Keratinocyte (primary cell): ENCODE data around the gene HLA-C. TPM values are rescaled to one million over a fixed set of nuclear protein-coding genes. Genes with fewer than 3 reads are reported as not detected.

Experiments
- DNase-seq: peaks from one replicate; pipeline ENCODE4 v3.0.0-alpha.2; 2011; ENCODE audit warnings: low read depth, missing footprints, low spot score
- FAIRE-seq: peaks from 2 replicates; lab custom pipeline; 2011; peaks lifted over from hg19 to GRCh38; lab: Jason Lieb, UNC
- H2AFZ ChIP-seq: 2 replicates; pipeline ENCODE4 v1.6.0; 2012; ENCODE audit warnings: low read length, control low read depth, inconsistent platforms; ENCODE audit not compliant: control insufficient read depth
- H3K27ac ChIP-seq: 2 replicates; pipeline ENCODE4 v1.5.1; 2011; ENCODE audit warnings: low read length; ENCODE audit not compliant: control insufficient read depth, insufficient read depth
- H3K27me3 ChIP-seq: 3 replicates; pipeline ENCODE4 v1.6.0; 2011; ENCODE audit warnings: low read length; ENCODE audit not compliant: control insufficient read depth, insufficient read depth; ENCODE audit errors: extremely low read depth
- H3K36me3 ChIP-seq, 2 experiments: 2 replicates in 1 of 2; 3 replicates in 1 of 2; pipeline ENCODE4 v1.5.1; 2011; ENCODE audit warnings: low read length in 2 of 2, mild to moderate bottlenecking in 1 of 2; ENCODE audit not compliant: control insufficient read depth in 2 of 2, insufficient read depth in 2 of 2; ENCODE audit errors: extremely low read depth in 1 of 2
- H3K4me1 ChIP-seq: 3 replicates; pipeline ENCODE4 v1.5.1; 2011; ENCODE audit warnings: low read length; ENCODE audit not compliant: control insufficient read depth, insufficient read depth; ENCODE audit errors: extremely low read depth
- H3K4me2 ChIP-seq: 3 replicates; pipeline ENCODE4 v1.6.0; 2011; ENCODE audit warnings: low read depth, low read length; ENCODE audit not compliant: control insufficient read depth, insufficient read depth; ENCODE audit errors: extremely low read depth
- H3K4me3 ChIP-seq, 3 experiments: fragments of 200-600 bp in 1 of 3; sonication (generic) in 1 of 3; 2 replicates in 2 of 3; 3 replicates in 1 of 3; pipeline ENCODE4 v1.5.1; 2011 to 2016; ENCODE audit warnings: low read length in 3 of 3, mild to moderate bottlenecking in 3 of 3, control low read depth in 2 of 3, inconsistent platforms in 1 of 3, low read depth in 1 of 3, mixed read lengths in 1 of 3, mixed run types in 1 of 3, moderate library complexity in 1 of 3; ENCODE audit not compliant: control insufficient read depth in 2 of 3, insufficient read depth in 2 of 3; ENCODE audit errors: extremely low read depth in 1 of 3
- H3K79me2 ChIP-seq: 2 replicates; pipeline ENCODE4 v1.6.0; 2012; ENCODE audit warnings: low read length; ENCODE audit not compliant: control insufficient read depth, insufficient read depth
- H3K9ac ChIP-seq: 3 replicates; pipeline ENCODE4 v1.6.0; 2011; ENCODE audit warnings: low read length; ENCODE audit not compliant: control insufficient read depth, insufficient read depth; ENCODE audit errors: extremely low read depth
- H3K9me1 ChIP-seq: 3 replicates; pipeline ENCODE4 v1.6.0; 2011; ENCODE audit warnings: low read length; ENCODE audit not compliant: control insufficient read depth, insufficient read depth; ENCODE audit errors: extremely low read depth
- H3K9me3 ChIP-seq: 2 replicates; pipeline ENCODE4 v1.5.1; 2012; ENCODE audit warnings: low read depth, low read length; ENCODE audit not compliant: control insufficient read depth
- H4K20me1 ChIP-seq: 3 replicates; pipeline ENCODE4 v1.6.0; 2011; ENCODE audit warnings: low read length; ENCODE audit not compliant: control insufficient read depth, insufficient read depth; ENCODE audit errors: extremely low read depth
- CTCF ChIP-seq, 3 experiments: IDR thresholded peaks in 1 of 3; conservative IDR thresholded peaks in 1 of 3; optimal IDR thresholded peaks in 1 of 3; 2 replicates in 2 of 3; 3 replicates in 1 of 3; pipeline versions ENCODE3 to v1.5.1; 2011; ENCODE audit warnings: low read length in 3 of 3, mild to moderate bottlenecking in 3 of 3, moderate library complexity in 2 of 3, control low read depth in 1 of 3, inconsistent platforms in 1 of 3; ENCODE audit not compliant: insufficient read depth in 2 of 3; ENCODE audit errors: extremely low read depth in 1 of 3
- EZH2 ChIP-seq: IDR thresholded peaks from one replicate; pipeline ENCODE4 v1.6.1; 2012; ENCODE audit warnings: inconsistent platforms, mild to moderate bottlenecking, low read length, moderate library complexity
- dilution Hi-C: fragments of 300-500 bp; cut with MboI; formaldehyde crosslinking; loops from one replicate; pipeline ENCODE4 v1.7.0; 2020; ENCODE audit warnings: low sequenced_read_pairs; ENCODE audit not compliant: extremely low pct_ligation_motif_present
- polyA plus RNA-seq, 5 experiments: library from polyadenylated mRNA; depleted of rRNA in 3 of 5; stranded (reverse) in 3 of 5; stranded (forward) in 1 of 5; unstranded in 1 of 5; fragments of >200 nt; gene quantifications; 1 replicate in 1 of 5; 2 replicates in 3 of 5; 3 replicates in 1 of 5; pipeline versions ENCODE4 v1.2.1 to v1.2.3, GENCODE V29; 2011 to 2012; ENCODE audit warnings: missing spikeins in 2 of 5, low read depth in 1 of 5, low replicate concordance in 1 of 5

HLA-C gene
- polyA plus RNA-seq, 1 donor (not counting 4 experiments of a cell fraction or from before 2014, with no cell fraction given): 330 TPM

GRCh38 chr6:31249184-31249583, 22.7 kb downstream of the HLA-C start:
- Histone ChIP-seq H3K4me1 (peaks cover 13% of the 10 kb centered on the region), H2AFZ (no peak overlapping the region), H3K9ac (no peak overlapping the region), H3K9me3 (peaks cover 2% of the 10 kb centered on the region), H3K27ac (no peak overlapping the region), H3K36me3 (no peaks in the 10 kb centered on the region), H3K27me3 (peaks cover 12% of the 10 kb centered on the region), H3K4me3 (no peak overlapping the region), H3K4me2 (no peak overlapping the region), H3K9me1 (no peaks in the 10 kb centered on the region), H3K79me2 (no peaks in the 10 kb centered on the region), H4K20me1 (no peaks in the 10 kb centered on the region)
- TF ChIP-seq EZH2 (no peak), CTCF (optimal IDR thresholded peaks at IDR 0.05 in 1 of 3, IDR thresholded peaks at IDR 0.05 in 1 of 3, conservative IDR thresholded peaks at IDR 0.05 in 1 of 3; ENCODE audit: extremely low read depth in 1 of 3, insufficient read depth in 2 of 3, low read length in 3 of 3) (no peak)
- no peak for DNase-seq
- no peak for FAIRE-seq
- dilution Hi-C loops: loop anchor here (25.0 kb wide), 1 partner anchor 88 kb away; no protein-coding TSS in a partner anchor

- no peak for TF ChIP-seq EZH2
- no peak for TF ChIP-seq CTCF (optimal IDR thresholded peaks at IDR 0.05 in 1 of 3, IDR thresholded peaks at IDR 0.05 in 1 of 3, conservative IDR thresholded peaks at IDR 0.05 in 1 of 3; ENCODE audit: extremely low read depth in 1 of 3, insufficient read depth in 2 of 3, low read length in 3 of 3)
- Histone ChIP-seq H3K27me3 (peaks cover 12% of the 10 kb centered on the region), H2AFZ (no peak overlapping the region), H3K4me1 (peaks cover 18% of the 10 kb centered on the region), H4K20me1 (no peaks in the 10 kb centered on the region), H3K4me3 (no peak overlapping the region), H3K9ac (no peak overlapping the region), H3K9me1 (no peaks in the 10 kb centered on the region), H3K79me2 (no peaks in the 10 kb centered on the region), H3K36me3 (no peaks in the 10 kb centered on the region), H3K27ac (no peak overlapping the region), H3K4me2 (no peak overlapping the region), H3K9me3 (peaks cover 2% of the 10 kb centered on the region)
- DNase-seq: no peak
- dilution Hi-C loops: loop anchor here (25.0 kb wide), 1 partner anchor 89 kb away; no protein-coding TSS in a partner anchor
- no peak for FAIRE-seq
These were observed 24.1 kb downstream of the HLA-C start for GRCh38 chr6:31247813-31248212.
